ENCODE results near the gene NFU1. TPM values are rescaled to one million over a fixed set of nuclear protein-coding genes. Genes with fewer than 3 reads are reported as not detected.
A peak's percentile ranks its signal among the peaks of the same experiment; 100 is the strongest.

The NFU1 gene
- total RNA-seq, 1 donor from 2014 or later, result 42.9 TPM

DNA sequence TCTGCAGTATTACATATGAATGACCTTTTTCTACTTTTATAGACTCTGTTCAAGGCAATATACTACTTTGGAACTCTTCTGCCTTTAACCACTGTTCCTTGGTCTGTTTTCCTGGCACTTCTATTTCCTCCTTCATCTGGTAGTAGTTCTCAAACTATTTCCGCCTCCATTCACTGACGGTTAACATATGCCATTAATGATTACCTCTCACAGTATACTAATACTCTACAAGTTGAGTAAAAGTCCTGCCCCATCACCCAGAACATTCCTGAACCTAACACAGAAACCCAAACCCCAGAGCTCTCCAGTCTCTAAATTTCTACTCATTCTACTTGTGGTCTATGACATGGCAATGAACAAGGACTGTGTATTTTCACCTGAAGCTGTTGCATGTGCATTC is 54.7 kb downstream of the NFU1 start:
- Histone ChIP-seq H3K4me3 (no peak overlapping the region), H3K27me3 (no peaks in the 10 kb centered on the region), H3K36me3 (no peaks in the 10 kb centered on the region), H3K4me1 (peaks cover 34% of the 10 kb centered on the region), H3K27ac (no peak overlapping the region), H3K9me3 (no peaks in the 10 kb centered on the region)
- DNase-seq (no peak), ATAC-seq (no peak)
- intact Hi-C loops (cut with DNase I), result no loop called here
- TF ChIP-seq, protein P1, sequence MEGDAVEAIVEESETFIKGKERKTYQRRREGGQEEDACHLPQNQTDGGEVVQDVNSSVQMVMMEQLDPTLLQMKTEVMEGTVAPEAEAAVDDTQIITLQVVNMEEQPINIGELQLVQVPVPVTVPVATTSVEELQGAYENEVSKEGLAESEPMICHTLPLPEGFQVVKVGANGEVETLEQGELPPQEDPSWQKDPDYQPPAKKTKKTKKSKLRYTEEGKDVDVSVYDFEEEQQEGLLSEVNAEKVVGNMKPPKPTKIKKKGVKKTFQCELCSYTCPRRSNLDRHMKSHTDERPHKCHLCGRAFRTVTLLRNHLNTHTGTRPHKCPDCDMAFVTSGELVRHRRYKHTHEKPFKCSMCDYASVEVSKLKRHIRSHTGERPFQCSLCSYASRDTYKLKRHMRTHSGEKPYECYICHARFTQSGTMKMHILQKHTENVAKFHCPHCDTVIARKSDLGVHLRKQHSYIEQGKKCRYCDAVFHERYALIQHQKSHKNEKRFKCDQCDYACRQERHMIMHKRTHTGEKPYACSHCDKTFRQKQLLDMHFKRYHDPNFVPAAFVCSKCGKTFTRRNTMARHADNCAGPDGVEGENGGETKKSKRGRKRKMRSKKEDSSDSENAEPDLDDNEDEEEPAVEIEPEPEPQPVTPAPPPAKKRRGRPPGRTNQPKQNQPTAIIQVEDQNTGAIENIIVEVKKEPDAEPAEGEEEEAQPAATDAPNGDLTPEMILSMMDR (IDR thresholded peaks at IDR 0.05), result no peak

DNA sequence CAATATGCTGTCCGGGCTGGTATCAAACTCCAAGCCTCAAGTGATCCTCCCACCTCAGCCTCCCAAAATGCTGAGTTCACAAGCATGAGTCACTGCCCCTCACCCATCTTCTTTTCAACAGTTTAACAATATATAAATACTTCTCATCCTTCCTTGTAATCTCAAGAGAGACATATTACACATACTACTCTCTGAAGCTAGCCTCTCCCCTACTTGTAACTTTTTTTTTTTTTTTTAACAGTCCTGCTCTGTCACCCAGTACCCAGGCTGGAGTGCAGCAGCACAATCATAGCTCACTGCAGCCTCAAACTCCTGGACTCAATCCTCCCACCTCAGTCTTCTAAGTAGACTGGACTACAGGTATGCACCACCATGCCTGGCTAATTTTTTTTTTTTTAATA is 55.9 kb downstream of the NFU1 start:
- TF ChIP-seq, protein P1 (IDR thresholded peaks at IDR 0.05), result no peak
- Histone ChIP-seq H3K27me3 (no peaks in the 10 kb centered on the region), H3K4me1 (peaks cover 34% of the 10 kb centered on the region), H3K36me3 (no peaks in the 10 kb centered on the region), H3K4me3 (no peak overlapping the region), H3K27ac (no peak overlapping the region), H3K9me3 (no peaks in the 10 kb centered on the region)
- intact Hi-C loops (cut with DNase I), result no loop called here
- ATAC-seq, result no peak
- no peak for DNase-seq

DNA sequence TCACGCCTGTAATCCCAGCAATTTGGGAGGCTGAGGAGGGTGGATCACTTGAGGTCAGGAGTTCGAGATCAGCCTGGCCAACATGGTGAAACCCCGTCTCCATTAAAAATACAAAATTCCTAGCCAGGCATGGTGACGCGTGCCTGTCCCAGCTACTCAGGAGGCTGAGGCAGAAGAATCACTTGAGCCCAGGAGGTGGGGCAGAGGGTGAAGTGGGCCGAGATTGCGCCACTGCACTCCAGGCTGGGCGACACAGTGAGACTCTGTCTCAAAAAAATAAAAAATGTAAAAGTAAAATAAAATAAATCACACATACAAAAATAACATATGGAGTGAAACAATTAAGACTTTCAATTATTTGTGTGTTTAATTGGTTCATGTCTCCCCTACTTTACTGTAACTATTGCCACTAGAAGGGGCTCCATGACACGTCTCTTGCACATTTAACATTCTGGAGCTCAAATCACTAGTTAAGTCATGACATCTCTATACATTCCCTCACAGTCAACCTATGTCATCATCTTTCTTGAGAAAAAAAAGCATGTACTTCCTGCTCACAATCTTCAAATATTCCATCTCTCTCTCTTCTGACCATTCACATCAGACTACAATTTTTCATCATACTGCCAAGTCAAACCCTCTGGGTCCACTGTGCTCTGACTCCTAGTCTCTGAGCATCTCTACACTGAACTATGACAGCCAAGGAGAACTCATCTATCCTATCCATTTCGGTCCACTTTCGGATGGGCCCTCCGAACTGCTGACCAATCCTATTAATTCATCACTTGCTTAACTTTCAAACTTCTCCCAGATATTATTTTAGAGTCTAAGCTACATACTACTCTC is 56.9 kb downstream of the NFU1 start:
- Histone ChIP-seq H3K27ac (no peak overlapping the region), H3K4me1 (peaks cover 29% of the 10 kb centered on the region), H3K9me3 (no peaks in the 10 kb centered on the region), H3K4me3 (no peak overlapping the region), H3K27me3 (no peaks in the 10 kb centered on the region), H3K36me3 (no peaks in the 10 kb centered on the region)
- ATAC-seq (peak; percentile 84), DNase-seq (peak; percentile 87)
- TF ChIP-seq, protein P1 (IDR thresholded peaks at IDR 0.05), result no peak
- intact Hi-C loops (cut with DNase I), result no loop called here

DNA sequence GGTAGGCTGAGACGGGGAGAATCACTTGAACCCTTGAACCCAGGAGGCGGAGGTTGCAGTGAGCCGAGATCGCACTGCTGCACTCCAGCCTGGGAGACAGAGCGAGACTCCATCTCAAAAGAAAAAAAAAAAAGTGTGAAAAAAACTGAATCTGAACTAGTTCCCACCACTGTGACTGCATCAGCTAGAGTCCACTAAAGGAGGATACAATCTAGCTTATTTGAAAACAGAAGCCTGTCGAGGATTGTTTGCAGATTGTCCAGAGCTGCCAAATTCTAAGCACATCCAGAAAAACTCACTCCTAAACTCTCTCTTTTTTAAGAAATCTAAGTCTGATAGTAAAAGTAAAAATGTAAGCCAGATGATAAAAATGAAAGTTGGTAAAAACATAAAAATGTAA is 60.8 kb downstream of the NFU1 start:
- H3K27ac ChIP-seq, result no peak overlapping the region

DNA sequence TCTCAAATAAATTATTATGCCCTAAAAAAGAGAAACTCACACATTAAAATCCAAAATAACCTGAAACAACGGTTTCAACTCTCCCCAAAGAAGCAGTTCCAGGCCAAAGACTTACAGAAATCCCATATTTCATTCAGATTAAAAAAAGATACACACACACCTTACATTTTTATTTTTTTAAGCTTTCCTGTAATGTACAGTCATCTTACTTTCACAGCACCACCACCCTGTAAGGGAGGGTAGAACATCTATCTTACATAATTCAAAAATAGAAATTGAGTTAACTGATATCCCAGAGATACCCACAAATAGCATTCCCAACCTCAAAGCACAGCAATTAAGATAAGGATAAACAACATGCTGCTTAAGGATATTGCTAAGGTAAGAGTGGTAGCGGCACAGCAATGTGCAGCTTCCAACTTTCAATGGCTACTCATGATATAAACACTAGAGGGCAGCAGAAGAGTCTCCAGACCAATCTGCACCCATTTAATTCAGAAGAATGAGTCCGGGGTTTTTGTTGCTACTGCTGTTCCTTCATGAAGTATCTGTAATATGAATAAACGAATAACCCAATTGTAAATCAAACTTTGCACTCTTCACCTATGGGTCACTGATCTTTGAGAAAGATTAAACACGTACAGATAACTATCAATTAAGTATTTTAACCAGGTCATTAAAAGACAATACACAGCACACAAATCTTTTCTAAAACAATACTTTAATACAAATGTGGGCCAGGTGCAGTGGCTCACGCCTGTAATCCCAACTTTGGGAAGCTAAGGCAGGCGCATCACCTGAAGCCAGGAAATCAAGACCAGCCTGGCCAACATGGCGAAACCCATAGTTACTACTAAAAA is 61.5 kb downstream of the NFU1 start:
- TF ChIP-seq, protein P1 (IDR thresholded peaks at IDR 0.05), result peak; percentile 73
- Histone ChIP-seq H3K27ac (no peak overlapping the region), H3K27me3 (no peaks in the 10 kb centered on the region), H3K4me1 (peaks cover 11% of the 10 kb centered on the region), H3K36me3 (peaks cover 22% of the 10 kb centered on the region), H3K4me3 (no peak overlapping the region), H3K9me3 (no peaks in the 10 kb centered on the region)
- intact Hi-C loops (cut with DNase I), result no loop called here
- ATAC-seq, result peak; percentile 86
- DNase-seq, result no peak

More for the DNA sequence above, 60.8 kb downstream of the NFU1 start:
- TF ChIP-seq, protein P1 (IDR thresholded peaks at IDR 0.05), result no peak
- H3K4me1 ChIP-seq, result peaks cover 11% of the 10 kb centered on the region
- no peak overlapping the region for H3K4me3 ChIP-seq
- DNase-seq (no peak), ATAC-seq (no peak)
- no peaks in the 10 kb centered on the region for H3K9me3 ChIP-seq
- peaks cover 21% of the 10 kb centered on the region for H3K36me3 ChIP-seq
- intact Hi-C loops (cut with DNase I), result no loop called here
- H3K27me3 ChIP-seq, result no peaks in the 10 kb centered on the region

Measured in upper lobe of right lung (tissue), 1 donor.